HepG2 (cell line): ENCODE data around the gene ZFP62. TPM values are rescaled to one million over a fixed set of nuclear protein-coding genes. Genes with fewer than 3 reads are reported as not detected.

Experiments
- ARNTL ChIP-seq: sonication (generic); formaldehyde crosslinking; IDR thresholded peaks from 2 replicates; pipeline ENCODE4 v1.4.0; 2020; ENCODE audit warnings: mild to moderate bottlenecking, missing genetic modification reagents
- EEA1 ChIP-seq: sonication (generic); formaldehyde crosslinking; IDR thresholded peaks from 2 replicates; pipeline ENCODE4 v1.5.1; 2020; ENCODE audit warnings: mild to moderate bottlenecking, missing genetic modification reagents, borderline replicate concordance
- ELF3 ChIP-seq: IDR thresholded peaks from 2 replicates; pipeline ENCODE4 v1.6.1; 2016; ENCODE audit warnings: missing genetic modification reagents, missing compliant biosample characterization
- HNRNPLL ChIP-seq: fragments of 200-400 bp; formaldehyde crosslinking; IDR thresholded peaks from 2 replicates; pipeline ENCODE4 v1.6.1; 2017; ENCODE audit warnings: mild to moderate bottlenecking, low read depth, low read length; ENCODE audit not compliant: poor library complexity, severe bottlenecking
- KLF15 ChIP-seq: sonication (generic); formaldehyde crosslinking; IDR thresholded peaks from 2 replicates; pipeline ENCODE4 v1.8.1; 2023; ENCODE audit warnings: borderline replicate concordance, mild to moderate bottlenecking, inconsistent platforms, missing genetic modification reagents, mixed read lengths
- KLF6 ChIP-seq: IDR thresholded peaks from 2 replicates; pipeline ENCODE4 v1.8.0; 2016; ENCODE audit warnings: missing biosample characterization, missing genetic modification reagents
- MEIS2 ChIP-seq: sonication (generic); formaldehyde crosslinking; IDR thresholded peaks from 2 replicates; pipeline ENCODE4 v1.9.0; 2021; ENCODE audit warnings: mild to moderate bottlenecking, missing genetic modification reagents
- MLLT10 ChIP-seq: sonication (generic); formaldehyde crosslinking; IDR thresholded peaks from 2 replicates; pipeline ENCODE4 v1.4.0; 2020; ENCODE audit warnings: missing genetic modification reagents
- MXD1 ChIP-seq: sonication (generic); formaldehyde crosslinking; IDR thresholded peaks from 2 replicates; pipeline ENCODE4 v1.4.0; 2020; ENCODE audit warnings: mild to moderate bottlenecking, missing genetic modification reagents
- NR2F1 ChIP-seq, 2 experiments: fragments of 450-650 bp in 1 of 2; formaldehyde crosslinking in 1 of 2; IDR thresholded peaks; 2 replicates each; pipeline versions ENCODE4 v1.5.0 to v1.6.1; 2016 to 2020; ENCODE audit warnings: mild to moderate bottlenecking in 1 of 2, missing compliant biosample characterization in 1 of 2, missing genetic modification reagents in 1 of 2, moderate library complexity in 1 of 2
- ONECUT2 ChIP-seq: sonication (generic); formaldehyde crosslinking; IDR thresholded peaks from 2 replicates; pipeline ENCODE4 v1.4.0; 2020; ENCODE audit warnings: missing genetic modification reagents
- RBM39 ChIP-seq: fragments of 200-400 bp; formaldehyde crosslinking; IDR thresholded peaks from one replicate; pipeline ENCODE4 v1.6.1; 2018; ENCODE audit warnings: antibody characterized with exemption, mild to moderate bottlenecking, low read depth, low read length; ENCODE audit not compliant: poor library complexity, severe bottlenecking
- RELA ChIP-seq: sonication (generic); formaldehyde crosslinking; IDR thresholded peaks from 2 replicates; pipeline ENCODE4 v1.4.0; 2020; ENCODE audit warnings: missing genetic modification reagents
- SIN3A ChIP-seq: IDR thresholded peaks from 2 replicates; pipeline ENCODE4 v1.6.1; 2011; ENCODE audit warnings: low read depth, mild to moderate bottlenecking, control low read depth, low read length, borderline replicate concordance
- TFDP2 ChIP-seq: sonication (generic); formaldehyde crosslinking; IDR thresholded peaks from 2 replicates; pipeline ENCODE4 v1.4.0; 2020; ENCODE audit warnings: missing genetic modification reagents
- XBP1 ChIP-seq: sonication (generic); formaldehyde crosslinking; IDR thresholded peaks from 2 replicates; pipeline ENCODE4 v1.5.0; 2020; ENCODE audit warnings: missing genetic modification reagents
- ZFP36 ChIP-seq: fragments of 150-350 bp; IDR thresholded peaks from 2 replicates; pipeline ENCODE4 v1.6.1; 2018; ENCODE audit warnings: borderline replicate concordance, low read length, low read depth; ENCODE audit not compliant: partially characterized antibody
- ZNF101 ChIP-seq: sonication (generic); formaldehyde crosslinking; IDR thresholded peaks from 2 replicates; pipeline ENCODE4 v1.4.0; 2020; ENCODE audit warnings: mild to moderate bottlenecking, low read depth, missing genetic modification reagents, borderline replicate concordance
- ZNF160 ChIP-seq: sonication (generic); formaldehyde crosslinking; IDR thresholded peaks from 2 replicates; pipeline ENCODE4 v1.8.0; 2022; ENCODE audit warnings: mild to moderate bottlenecking, inconsistent platforms, missing genetic modification reagents
- ZNF30 ChIP-seq: sonication (generic); formaldehyde crosslinking; IDR thresholded peaks from 2 replicates; pipeline ENCODE4 v1.5.0; 2020; ENCODE audit warnings: mild to moderate bottlenecking, missing genetic modification reagents
- ZNF562 ChIP-seq: sonication (generic); formaldehyde crosslinking; IDR thresholded peaks from 2 replicates; pipeline ENCODE4 v1.8.0; 2022; ENCODE audit warnings: missing genetic modification reagents, borderline replicate concordance
- ZNF570 ChIP-seq: sonication (generic); formaldehyde crosslinking; IDR thresholded peaks from 2 replicates; pipeline ENCODE4 v1.4.0; 2020; ENCODE audit warnings: mild to moderate bottlenecking, missing genetic modification reagents, borderline replicate concordance
- ZNF589 ChIP-seq: sonication (generic); formaldehyde crosslinking; conservative IDR thresholded peaks from 2 replicates; pipeline ENCODE4 v1.8.0; 2022; ENCODE audit warnings: mild to moderate bottlenecking, moderate library complexity, missing genetic modification reagents
- ZNF704 ChIP-seq: sonication (generic); formaldehyde crosslinking; IDR thresholded peaks from 2 replicates; pipeline ENCODE4 v1.8.1; 2023; ENCODE audit warnings: mild to moderate bottlenecking, inconsistent platforms, moderate library complexity, missing genetic modification reagents, borderline replicate concordance
- ZNF724P ChIP-seq: sonication (generic); formaldehyde crosslinking; IDR thresholded peaks from 2 replicates; pipeline ENCODE4 v1.8.0; 2022; ENCODE audit warnings: missing genetic modification reagents, borderline replicate concordance
- ZNF777 ChIP-seq: sonication (generic); formaldehyde crosslinking; IDR thresholded peaks from 2 replicates; pipeline ENCODE4 v1.4.0; 2020; ENCODE audit warnings: missing genetic modification reagents
- ZNF780A ChIP-seq: sonication (generic); formaldehyde crosslinking; IDR thresholded peaks from 2 replicates; pipeline ENCODE4 v1.8.0; 2022; ENCODE audit warnings: mild to moderate bottlenecking, missing genetic modification reagents, moderate library complexity
- ZSCAN30 ChIP-seq: sonication (generic); formaldehyde crosslinking; IDR thresholded peaks from 2 replicates; pipeline ENCODE4 v1.5.0; 2020; ENCODE audit warnings: mild to moderate bottlenecking, missing genetic modification reagents
- polyA plus RNA-seq, 8 experiments: library from polyadenylated mRNA; depleted of rRNA in 3 of 8; stranded (reverse) in 7 of 8; unstranded in 1 of 8; fragments of >200 nt; fragmentation: Illumina TruSeq in 4 of 8; extraction: Trizol in 4 of 8; gene quantifications; 2 replicates each; pipeline versions ENCODE4 v1.2.1 to v1.2.3, GENCODE V29; 2011 to 2016; ENCODE audit warnings: low read depth in 4 of 8, missing spikeins in 1 of 8, mixed read lengths in 1 of 8; ENCODE audit not compliant: insufficient read depth in 1 of 8
- total RNA-seq, 5 experiments: library from RNA; depleted of rRNA; stranded (reverse); fragments of >200 nt; fragmentation: Illumina TruSeq; extraction: Trizol; gene quantifications; 2 replicates each; pipeline ENCODE4 v1.2.3, GENCODE V29; 2016; ENCODE audit warnings: low read depth in 1 of 5

The ZFP62 gene
- total and polyA plus RNA-seq, 2 of the 13 experiments (the other 11 are each of a cell fraction or from before 2014, with no cell fraction given): 8.2 to 19.4 TPM

GRCh38 chr5:180802325-180803180 is 58.5 kb downstream of the ZFP62 start, which contains the start of gene MGAT1 (continued):
- TF ChIP-seq ZNF777 (CRISPR knock-in tag) (peak; percentile 84), ZNF589 (CRISPR knock-in tag) (0 out of 2 replicates have a peak, but pooled peaks have one; percentile 49), MEIS2 (CRISPR knock-in tag) (peak; percentile 65; the same call in 1 of the 2 replicates), ZNF724P (no peak), MLLT10 (CRISPR knock-in tag) (no peak), HNRNPLL (peak; percentile 60), ZNF562 (CRISPR knock-in tag) (no peak), RBM39 (no peak), MXD1 (CRISPR knock-in tag) (peak; percentile 68; the same call in 1 of the 2 replicates), ELF3 (CRISPR knock-in tag) (peak; percentile 18; the same call in 1 of the 2 replicates), EEA1 (peak; percentile 73; the same call in 1 of the 2 replicates), ZNF780A (CRISPR knock-in tag) (no peak), XBP1 (no peak), NR2F1 (CRISPR knock-in tag; IDR thresholded peaks at IDR 0.05) (no peak), KLF15 (CRISPR knock-in tag) (no peak), ZNF160 (0 out of 2 replicates have a peak, but pooled peaks have one; percentile 56), ZNF570 (CRISPR knock-in tag) (no peak), KLF6 (CRISPR knock-in tag) (no peak), ARNTL (CRISPR knock-in tag) (no peak), ZNF30 (CRISPR knock-in tag) (no peak), ZNF101 (no peak), ZSCAN30 (CRISPR knock-in tag) (no peak), ONECUT2 (CRISPR knock-in tag) (no peak), SIN3A (0 out of 2 replicates have a peak, but pooled peaks have one; percentile 58), TFDP2 (CRISPR knock-in tag) (no peak), RELA (peak; percentile 69; the same call in 1 of the 2 replicates), ZFP36 (no peak), ZNF704 (CRISPR knock-in tag) (no peak)
